DOHH2 (cell line): Measurements from ENCODE around the gene RNASE2.

Experiments used
- H3F3A ChIP-seq: fragments of 200-600 bp; sonication (generic), shearing (Covaris generic); 2 replicates; pipeline ENCODE4 v1.6.0; 2016; ENCODE audit warnings: antibody characterized with exemption, mild to moderate bottlenecking; ENCODE audit not compliant: control insufficient read depth, insufficient read depth
- H3K27ac ChIP-seq: fragments of 200-600 bp; sonication (generic); 2 replicates; pipeline ENCODE4 v1.5.1; 2014; ENCODE audit warnings: low read depth, mild to moderate bottlenecking, low read length, moderate library complexity
- H3K27me3 ChIP-seq: fragments of 200-600 bp; sonication (generic); 2 replicates; pipeline ENCODE4 v1.6.1; 2014; ENCODE audit warnings: mild to moderate bottlenecking, low read length, mixed read lengths; ENCODE audit not compliant: control insufficient read depth
- H3K36me3 ChIP-seq: fragments of 200-600 bp; sonication (generic); 2 replicates; pipeline ENCODE4 v1.6.1; 2014; ENCODE audit warnings: mild to moderate bottlenecking, low read length, moderate library complexity, mixed read lengths; ENCODE audit not compliant: control insufficient read depth
- H3K4me1 ChIP-seq: fragments of 200-600 bp; sonication (generic); 2 replicates; pipeline ENCODE4 v1.6.1; 2014; ENCODE audit warnings: mild to moderate bottlenecking, low read length, mixed read lengths; ENCODE audit not compliant: control insufficient read depth
- H3K4me2 ChIP-seq: fragments of 200-600 bp; sonication (generic); 2 replicates; pipeline ENCODE4 v1.6.0; 2014; ENCODE audit warnings: mild to moderate bottlenecking, low read length, moderate library complexity
- H3K4me3 ChIP-seq: fragments of 200-600 bp; sonication (generic); 2 replicates; pipeline ENCODE4 v1.5.1; 2014; ENCODE audit warnings: mild to moderate bottlenecking, low read length, mixed read lengths
- H3K79me2 ChIP-seq: fragments of 200-600 bp; sonication (generic); 2 replicates; pipeline ENCODE4 v1.6.1; 2014; ENCODE audit warnings: mild to moderate bottlenecking, low read length, mixed read lengths; ENCODE audit not compliant: control insufficient read depth
- H3K9me2 ChIP-seq: fragments of 200-600 bp; sonication (generic); replicated peaks from 2 replicates; pipeline ENCODE4 v1.6.1; 2014; ENCODE audit warnings: mild to moderate bottlenecking, low read length, mixed read lengths; ENCODE audit not compliant: control insufficient read depth
- H3K9me3 ChIP-seq: fragments of 200-600 bp; sonication (generic); 2 replicates; pipeline ENCODE4 v1.6.1; 2014; ENCODE audit warnings: antibody characterized with exemption, low read length, mixed read lengths; ENCODE audit not compliant: control insufficient read depth, insufficient read depth
- H4K20me1 ChIP-seq: fragments of 200-600 bp; sonication (generic); 2 replicates; pipeline ENCODE4 v1.6.0; 2014; ENCODE audit warnings: low read depth, mild to moderate bottlenecking, antibody characterized with exemption, low read length, moderate library complexity; ENCODE audit not compliant: control insufficient read depth, insufficient read depth
- CTCF ChIP-seq: fragments of 200-600 bp; sonication (generic); IDR thresholded peaks from one replicate; pipeline ENCODE4 v1.5.1; 2014; ENCODE audit warnings: antibody characterized with exemption, mild to moderate bottlenecking, low read depth, low read length; ENCODE audit not compliant: poor library complexity, severe bottlenecking
- EZH2phosphoT487 ChIP-seq: fragments of 200-600 bp; sonication (generic); IDR thresholded peaks from 2 replicates; pipeline ENCODE4 v1.6.1; 2017; ENCODE audit warnings: borderline replicate concordance, mild to moderate bottlenecking, antibody characterized with exemption, low read length, moderate library complexity, mixed read lengths

The RNASE2 gene

GRCh38 chr14:20999591-20999990 lies 44.3 kb downstream of the RNASE2 start:
- Histone ChIP-seq H3K79me2 (no peaks in the 10 kb centered on the region), H3K4me2 (no peak overlapping the region), H3K4me1 (no peaks in the 10 kb centered on the region), H3K4me3 (no peak overlapping the region), H3K27me3 (no peaks in the 10 kb centered on the region), H3F3A (no peaks in the 10 kb centered on the region), H3K36me3 (peaks cover 25% of the 10 kb centered on the region), H3K9me3 (no peaks in the 10 kb centered on the region), H4K20me1 (no peaks in the 10 kb centered on the region), H3K27ac (no peak overlapping the region), H3K9me2 (no peaks in the 10 kb centered on the region)
- no peak for TF ChIP-seq EZH2phosphoT487
- no peak for TF ChIP-seq CTCF

- Histone ChIP-seq H4K20me1 (no peaks in the 10 kb centered on the region), H3K9me3 (no peaks in the 10 kb centered on the region), H3K4me2 (no peak overlapping the region), H3K9me2 (no peaks in the 10 kb centered on the region), H3K79me2 (no peaks in the 10 kb centered on the region), H3K4me1 (no peaks in the 10 kb centered on the region), H3K4me3 (no peak overlapping the region), H3F3A (no peaks in the 10 kb centered on the region), H3K36me3 (peaks cover 9% of the 10 kb centered on the region), H3K27me3 (no peaks in the 10 kb centered on the region), H3K27ac (no peak overlapping the region)
- TF ChIP-seq CTCF (no peak), EZH2phosphoT487 (no peak)
These were observed 45.9 kb downstream of the RNASE2 start for GRCh38 chr14:21001218-21001617.

GRCh38 chr14:21003788-21004346 lies 48.6 kb downstream of the RNASE2 start:
- Histone ChIP-seq H3K27ac (no peak overlapping the region), H3K9me2 (no peaks in the 10 kb centered on the region), H3F3A (no peaks in the 10 kb centered on the region), H4K20me1 (no peaks in the 10 kb centered on the region), H3K4me2 (no peak overlapping the region), H3K4me1 (no peaks in the 10 kb centered on the region), H3K9me3 (no peaks in the 10 kb centered on the region), H3K79me2 (no peaks in the 10 kb centered on the region), H3K27me3 (no peaks in the 10 kb centered on the region), H3K36me3 (no peaks in the 10 kb centered on the region), H3K4me3 (no peak overlapping the region)
- TF ChIP-seq EZH2phosphoT487 (no peak), CTCF (no peak)
